Lung (tissue), 12 donors: ENCODE measurements around the gene ABHD10. TPM values are rescaled to one million over a fixed set of nuclear protein-coding genes. Genes with fewer than 3 reads are reported as not detected.

Experiments
- ATAC-seq: fragments of 200-7000 bp; cut with Tn5 transposase; one replicate; pipeline ENCODE4 v1.9.1; 2020; ENCODE audit warnings: moderate number of reproducible peaks; ENCODE audit not compliant: insufficient read depth, low FRiP score
- DNase-seq, 3 donors: peaks; one replicate each; pipeline ENCODE4 v3.0.0-alpha.2; 2013 to 2017
- H3K27ac ChIP-seq, 2 donors: one replicate each; pipeline ENCODE4 v1.5.1; 2013; ENCODE audit warnings: mild to moderate bottlenecking in 2 of 2, moderate library complexity in 2 of 2, control low read depth in 1 of 2, inconsistent platforms in 1 of 2, low read depth in 1 of 2, low read length in 1 of 2
- H3K27me3 ChIP-seq, 3 donors: one replicate each; pipeline ENCODE4 v1.5.1; 2013; ENCODE audit warnings: low read length in 2 of 3; ENCODE audit not compliant: control insufficient read depth in 3 of 3, insufficient read depth in 3 of 3
- H3K36me3 ChIP-seq, 4 donors: one replicate each; pipeline ENCODE4 v1.5.1; 2013; ENCODE audit warnings: low read length in 4 of 4, mild to moderate bottlenecking in 1 of 4, moderate library complexity in 1 of 4; ENCODE audit not compliant: control insufficient read depth in 4 of 4, insufficient read depth in 4 of 4
- H3K4me1 ChIP-seq, 5 donors: one replicate each; pipeline ENCODE4 v1.5.1; 2013; ENCODE audit warnings: low read length in 5 of 5, mild to moderate bottlenecking in 2 of 5, moderate library complexity in 1 of 5; ENCODE audit not compliant: control insufficient read depth in 5 of 5, insufficient read depth in 5 of 5
- H3K4me3 ChIP-seq: one replicate; pipeline ENCODE4 v1.5.1; 2013; ENCODE audit warnings: mild to moderate bottlenecking, control low read depth, moderate library complexity
- H3K9ac ChIP-seq, 2 donors: one replicate each; pipeline ENCODE4 v1.5.1; 2013; ENCODE audit warnings: low read length in 2 of 2, control low read depth in 1 of 2; ENCODE audit not compliant: insufficient read depth in 1 of 2
- H3K9me3 ChIP-seq, 4 donors: one replicate each; pipeline ENCODE4 v1.5.1; 2013; ENCODE audit warnings: low read length in 3 of 4, mild to moderate bottlenecking in 1 of 4, moderate library complexity in 1 of 4; ENCODE audit not compliant: control insufficient read depth in 4 of 4, insufficient read depth in 3 of 4
- WGBS, 2 donors: extraction: QIAGEN DNeasy Blood & Tissue Kit; methylation state at CpG; one replicate each; pipeline ENCODE4 v1.1.7; 2013; 5-methylcytosine and 5-hydroxymethylcytosine counted together
- polyA plus RNA-seq, 2 donors: library from polyadenylated mRNA; stranded (reverse); fragments of 200-250 nt; gene quantifications; one replicate each; pipeline ENCODE4 v1.2.1, GENCODE V29; 2013
- total RNA-seq, 2 donors: library from RNA; depleted of rRNA in 1 of 2; stranded (reverse); fragments of >200 nt in 1 of 2; gene quantifications; one replicate each; pipeline ENCODE4 v1.2.1, GENCODE V29; 2014 to 2021
- TF ChIP-seq, protein P1 (sequence below): IDR thresholded peaks from 2 replicates; pipeline ENCODE4 v1.5.1; 2012; ENCODE audit warnings: mild to moderate bottlenecking; ENCODE audit errors: control extremely low read depth, extremely low read depth
- donor health status: control.
- donor health status: control.
- donor health status: Bipolar disorder and iron deficiency.
- donor health status: healthy.
- donor health status: DM: yes; HTN: yes; CAD: no.

ABHD10 gene
- total and polyA plus RNA-seq, 4 donors: 10.6 to 52.1 (median 23.0) TPM

DNA sequence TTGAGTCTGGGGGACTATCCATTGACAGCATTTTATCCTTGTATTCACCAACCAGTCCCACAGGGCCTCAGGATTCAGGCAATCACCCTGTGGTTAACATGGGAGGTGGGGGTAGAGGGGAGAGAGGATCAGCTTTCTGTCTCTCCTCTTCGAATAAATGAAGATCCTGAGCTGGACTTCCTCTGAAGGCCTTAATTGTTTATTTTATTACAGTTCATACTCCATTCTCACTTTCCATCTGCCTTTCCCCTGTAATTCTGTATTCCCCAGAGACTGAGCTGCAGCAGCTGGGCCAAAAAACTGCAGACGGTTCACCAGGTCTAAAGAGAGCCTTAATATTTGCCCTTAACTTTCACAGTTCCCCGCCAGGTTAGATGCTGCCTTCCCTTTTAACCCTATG lies 31.8 kb downstream of the ABHD10 start:
- H3K27ac ChIP-seq: no peak overlapping the region

DNA sequence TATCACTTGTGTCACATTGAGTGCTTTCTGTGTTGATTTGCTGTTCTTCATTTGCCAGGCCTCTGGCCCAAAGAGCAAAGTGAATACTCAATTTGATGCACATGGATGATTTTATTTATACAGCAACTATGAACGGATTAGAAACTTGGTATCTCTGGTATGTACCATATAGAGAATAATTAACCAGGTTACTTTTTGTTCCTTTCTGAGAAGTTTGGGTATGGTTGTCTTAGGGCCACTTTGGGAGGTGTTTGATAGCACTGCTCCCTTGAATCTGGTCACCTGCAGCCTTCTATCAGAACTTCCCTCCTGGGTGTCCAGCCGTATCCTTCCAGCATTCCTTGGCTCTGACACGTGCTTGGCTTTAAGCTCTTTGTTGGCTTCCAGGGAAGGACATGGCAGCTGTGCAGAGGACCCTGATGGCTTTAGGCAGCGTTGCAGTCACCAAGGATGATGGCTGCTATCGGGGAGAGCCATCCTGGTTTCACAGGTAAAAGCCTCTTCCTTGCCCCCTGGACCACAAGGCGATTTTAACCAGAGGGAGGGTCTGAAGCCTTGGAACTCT lies 32.6 kb downstream of the ABHD10 start:
- no peaks in the 10 kb centered on the region for H3K36me3 ChIP-seq
- peaks cover 0 to 77% (median 12%) of the 10 kb centered on the region in 5 donors for H3K4me1 ChIP-seq
- no peak overlapping the region for H3K9ac ChIP-seq
- peak overlapping the region in 1 of 2 donors; percentile 8 for H3K27ac ChIP-seq
- H3K9me3 ChIP-seq: no peaks in the 10 kb centered on the region
- ATAC-seq (no peak), DNase-seq (no peak)
- no peaks in the 10 kb centered on the region for H3K27me3 ChIP-seq
- TF ChIP-seq, protein P1, sequence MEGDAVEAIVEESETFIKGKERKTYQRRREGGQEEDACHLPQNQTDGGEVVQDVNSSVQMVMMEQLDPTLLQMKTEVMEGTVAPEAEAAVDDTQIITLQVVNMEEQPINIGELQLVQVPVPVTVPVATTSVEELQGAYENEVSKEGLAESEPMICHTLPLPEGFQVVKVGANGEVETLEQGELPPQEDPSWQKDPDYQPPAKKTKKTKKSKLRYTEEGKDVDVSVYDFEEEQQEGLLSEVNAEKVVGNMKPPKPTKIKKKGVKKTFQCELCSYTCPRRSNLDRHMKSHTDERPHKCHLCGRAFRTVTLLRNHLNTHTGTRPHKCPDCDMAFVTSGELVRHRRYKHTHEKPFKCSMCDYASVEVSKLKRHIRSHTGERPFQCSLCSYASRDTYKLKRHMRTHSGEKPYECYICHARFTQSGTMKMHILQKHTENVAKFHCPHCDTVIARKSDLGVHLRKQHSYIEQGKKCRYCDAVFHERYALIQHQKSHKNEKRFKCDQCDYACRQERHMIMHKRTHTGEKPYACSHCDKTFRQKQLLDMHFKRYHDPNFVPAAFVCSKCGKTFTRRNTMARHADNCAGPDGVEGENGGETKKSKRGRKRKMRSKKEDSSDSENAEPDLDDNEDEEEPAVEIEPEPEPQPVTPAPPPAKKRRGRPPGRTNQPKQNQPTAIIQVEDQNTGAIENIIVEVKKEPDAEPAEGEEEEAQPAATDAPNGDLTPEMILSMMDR: no peak
- 88 to 92% methylated on average over 6 of the region's 6 CpGs for WGBS, 2 donors
- H3K4me3 ChIP-seq: no peak overlapping the region

More for the DNA sequence above, 31.8 kb downstream of the ABHD10 start:
- TF ChIP-seq, protein P1: no peak
- H3K9ac ChIP-seq: peak overlapping the region in 1 of 2 donors; percentile 29
- no peaks in the 10 kb centered on the region for H3K9me3 ChIP-seq
- no peak for ATAC-seq
- H3K36me3 ChIP-seq: no peaks in the 10 kb centered on the region
- peaks cover 0 to 72% (median 12%) of the 10 kb centered on the region in 5 donors for H3K4me1 ChIP-seq
- H3K27me3 ChIP-seq: no peaks in the 10 kb centered on the region
- 73 to 81% methylated on average over 3 of the region's 3 CpGs for WGBS, 2 donors
- no peak overlapping the region for H3K4me3 ChIP-seq
- DNase-seq: peak in 2 of 3 donors; percentile 42 to 47

DNA sequence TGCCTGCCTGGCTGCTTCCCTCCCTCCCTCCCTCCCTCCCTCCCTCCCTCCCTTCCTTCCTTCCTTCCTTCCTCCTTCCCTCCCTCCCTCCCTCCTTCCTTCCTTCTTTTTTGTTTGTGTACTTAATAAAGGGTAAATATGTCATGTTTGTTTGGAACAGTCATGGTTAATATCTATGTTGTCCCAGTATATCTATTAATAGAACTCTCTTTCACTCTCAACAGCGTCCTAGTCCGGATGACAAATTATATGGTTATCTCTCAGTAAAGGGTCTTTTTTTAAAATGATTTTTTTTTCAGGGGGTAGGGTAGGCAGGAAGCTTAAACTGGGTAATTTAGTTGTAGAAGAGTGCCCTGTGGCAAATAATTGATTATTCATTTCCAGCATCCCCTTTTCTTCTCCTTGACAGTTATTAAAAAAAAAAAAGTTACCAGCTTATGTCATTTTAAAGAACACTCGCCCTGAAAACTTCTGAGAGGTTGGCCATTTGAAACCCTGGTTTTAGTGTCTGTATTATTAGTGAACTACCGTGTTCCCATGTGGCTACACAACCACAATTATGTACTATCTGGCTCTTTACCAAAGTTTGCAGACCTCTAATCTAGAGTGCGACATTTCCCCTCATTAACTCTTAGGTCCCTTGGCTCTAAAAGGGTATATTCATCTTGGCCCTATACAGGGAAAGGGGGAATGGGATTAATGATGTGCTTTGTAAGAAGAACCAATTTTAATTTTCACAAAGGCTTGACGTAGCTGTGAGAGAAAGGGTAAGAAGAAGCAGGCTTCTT lies 33.6 kb downstream of the ABHD10 start:
- peak overlapping the region in 1 of 2 donors; percentile 57 for H3K9ac ChIP-seq

More for the DNA sequence above, 33.6 kb downstream of the ABHD10 start:
- Histone ChIP-seq H3K4me1 (peaks cover 0 to 67% (median 12%) of the 10 kb centered on the region in 5 donors), H3K36me3 (no peaks in the 10 kb centered on the region), H3K27me3 (no peaks in the 10 kb centered on the region), H3K27ac (peak overlapping the region in 1 of 2 donors; percentile 17), H3K4me3 (no peak overlapping the region), H3K9me3 (no peaks in the 10 kb centered on the region)
- peak in 2 of 3 donors; percentile 63 to 74 for DNase-seq
- WGBS, 2 donors: 51 to 61% methylated on average over 6 of the region's 6 CpGs
- TF ChIP-seq, protein P1: no peak
- no peak for ATAC-seq
